D341Med (cell line): ENCODE data around the gene RIN1.
"Not testable (repeated sequence)": the region's sequence is repeated elsewhere in the genome, so short reads cannot be mapped to it uniquely, and the experiment has no call there.

Experiments
- DNase-seq: peaks from one replicate; pipeline ENCODE4 v3.0.0; 2012; ENCODE audit warnings: low spot score

The RIN1 gene

GRCh38 chr11:66334605-66335442 lies 1.4 kb downstream of the RIN1 start:
- peak; percentile 35 for DNase-seq

GRCh38 chr11:66333896-66334604 lies 2.2 kb downstream of the RIN1 start:
- no peak for DNase-seq

DNA sequence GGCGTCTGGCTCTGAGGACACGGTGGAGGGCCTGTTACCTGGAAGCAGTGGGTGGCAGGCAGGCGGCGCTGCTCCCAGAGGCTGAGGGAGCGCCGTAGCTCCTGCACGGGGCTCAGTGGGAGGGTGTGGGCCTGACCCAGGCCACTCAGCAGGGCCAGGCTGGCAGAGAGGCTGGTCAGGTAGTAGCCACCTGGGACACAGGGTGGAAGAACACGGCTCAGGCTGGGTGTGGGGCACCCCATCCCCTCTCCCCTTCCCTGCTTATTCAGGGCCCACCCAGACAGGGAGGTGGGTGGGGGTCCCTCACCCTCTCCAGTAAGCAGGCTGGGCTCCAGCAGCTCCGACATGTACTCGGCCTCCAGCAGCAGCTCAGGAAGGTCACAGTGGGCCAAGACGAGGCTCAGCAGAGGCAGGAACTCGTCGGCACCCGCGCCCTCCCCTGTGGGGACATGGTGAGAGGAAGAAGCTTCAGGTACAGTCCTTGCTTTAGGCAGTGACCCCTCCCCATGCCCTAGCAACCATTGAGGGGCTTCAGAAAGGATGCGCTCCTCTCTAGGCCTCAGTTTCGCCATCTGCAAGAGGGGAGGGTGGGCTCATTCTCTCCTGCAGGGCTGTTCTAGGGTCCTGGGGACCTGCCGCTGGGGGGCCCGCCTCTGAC lies 2.9 kb downstream of the RIN1 start:
- DNase-seq = no peak

DNA sequence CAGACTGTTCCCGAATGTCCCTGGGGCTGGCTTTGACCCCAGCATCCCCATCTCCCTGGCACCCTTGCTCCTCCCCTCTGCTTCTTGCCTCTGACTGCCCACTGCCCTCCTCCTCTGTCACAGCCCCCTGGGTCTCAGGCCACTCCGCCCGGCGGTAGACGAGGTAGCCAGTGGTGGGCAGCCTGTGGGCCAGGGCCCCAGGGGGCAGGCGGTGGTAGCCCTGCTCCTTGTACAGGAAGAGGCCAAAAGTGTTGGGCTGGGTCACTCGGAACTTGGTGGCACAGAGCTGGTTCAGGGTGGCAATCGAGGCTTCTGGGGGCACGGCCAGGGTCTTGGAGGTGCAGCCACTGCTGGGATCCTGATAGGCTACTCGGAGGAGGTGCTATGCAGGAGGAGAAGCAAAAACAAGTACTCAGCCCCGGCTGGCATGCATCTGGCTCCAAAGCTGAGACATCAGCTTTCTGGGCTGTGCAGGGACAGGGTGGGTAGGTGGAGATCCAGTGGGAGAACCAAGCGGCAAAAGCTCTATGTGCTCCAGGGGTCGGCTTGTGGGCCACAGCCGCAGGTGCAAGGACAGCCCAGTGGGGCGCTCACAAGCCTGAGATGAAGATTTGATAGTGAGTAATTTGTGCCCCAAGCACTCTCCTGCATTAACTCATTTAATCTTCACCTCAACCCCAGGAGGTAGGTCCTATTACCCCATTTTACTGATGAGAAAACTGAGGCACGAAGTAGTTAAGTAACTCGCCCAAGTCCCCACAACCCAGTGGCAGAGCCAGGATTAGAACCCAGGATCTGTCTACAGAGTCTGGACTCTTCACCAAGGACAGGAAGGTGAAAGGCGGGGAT lies 3.6 kb downstream of the RIN1 start:
- no peak for DNase-seq

DNA sequence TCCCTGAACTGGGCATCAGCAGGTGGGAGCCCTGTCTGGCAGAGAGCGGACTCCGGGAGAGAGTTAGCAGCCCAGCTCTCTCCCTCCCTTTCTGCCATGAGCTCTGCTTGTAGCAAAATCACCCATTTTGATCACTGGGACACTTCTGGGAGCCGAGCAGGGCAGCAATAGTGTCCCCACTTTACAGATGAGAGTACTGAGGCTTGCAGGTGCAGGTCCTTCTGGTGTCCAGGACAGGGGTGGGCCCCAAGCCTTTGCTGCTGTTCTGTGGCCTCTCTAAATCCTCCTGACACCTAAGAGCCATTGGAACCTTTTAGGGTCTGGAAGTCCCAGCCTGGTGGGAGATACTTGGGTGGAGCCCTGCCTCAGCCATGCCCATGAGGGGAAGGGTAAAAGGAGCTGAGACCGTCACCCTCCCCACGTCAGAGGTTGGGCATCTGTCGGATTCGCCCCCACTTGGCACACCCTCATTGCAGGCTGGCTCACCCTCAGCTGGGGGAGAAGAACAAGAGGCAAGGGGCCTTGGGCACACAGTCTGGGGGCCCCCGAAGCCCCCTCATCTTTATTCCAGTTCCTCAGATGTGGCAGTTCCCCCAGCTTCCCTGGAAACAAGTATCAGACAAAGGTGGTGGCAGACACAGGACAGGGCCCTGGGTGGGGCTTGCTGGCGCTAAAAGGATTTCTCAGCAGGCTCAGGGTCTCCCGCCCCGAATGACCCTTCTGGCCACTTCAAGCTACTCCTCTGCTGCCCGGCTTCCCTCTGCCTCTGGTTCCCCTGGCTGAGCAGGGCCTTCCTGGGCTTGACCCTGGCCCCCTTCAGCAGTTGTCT lies 4.5 kb downstream of the RIN1 start:
- DNase-seq = no peak

- DNase-seq = peak; percentile 41
Observed at GRCh38 chr11:66330931-66331330, 5.3 kb downstream of the RIN1 start.

DNA sequence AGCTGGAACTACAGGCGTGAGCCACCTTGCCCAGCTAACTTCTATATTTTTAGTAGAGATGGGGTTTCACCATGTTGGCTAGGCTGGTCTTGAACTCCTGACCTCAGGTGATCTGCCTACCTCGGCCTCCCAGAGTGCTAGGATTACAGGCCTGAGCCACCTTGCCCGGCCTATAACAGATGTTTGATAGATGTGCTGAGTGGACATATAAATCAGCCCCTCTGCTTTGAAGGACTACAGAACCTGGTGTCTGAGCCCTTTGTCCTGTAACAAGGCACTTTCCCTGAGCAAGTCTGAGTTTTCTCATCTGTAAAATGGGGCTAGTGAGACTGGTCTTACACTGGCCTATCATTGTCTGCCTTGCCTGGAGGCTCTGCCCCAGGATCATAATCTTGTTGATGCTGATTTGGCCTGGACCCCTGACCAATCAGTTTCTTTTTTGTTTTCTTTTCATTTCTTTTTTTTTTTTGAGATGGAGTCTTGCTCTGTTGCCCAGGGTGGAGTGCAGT lies 7.0 kb downstream of the RIN1 start:
- DNase-seq = no peak

- DNase-seq = peak; percentile 89
Observed at GRCh38 chr11:66328302-66329144, 7.7 kb downstream of the RIN1 start.

GRCh38 chr11:66328031-66328301 lies 8.3 kb downstream of the RIN1 start:
- DNase-seq = no peak

GRCh38 chr11:66327171-66328030 lies 8.8 kb downstream of the RIN1 start:
- no peak for DNase-seq

DNA sequence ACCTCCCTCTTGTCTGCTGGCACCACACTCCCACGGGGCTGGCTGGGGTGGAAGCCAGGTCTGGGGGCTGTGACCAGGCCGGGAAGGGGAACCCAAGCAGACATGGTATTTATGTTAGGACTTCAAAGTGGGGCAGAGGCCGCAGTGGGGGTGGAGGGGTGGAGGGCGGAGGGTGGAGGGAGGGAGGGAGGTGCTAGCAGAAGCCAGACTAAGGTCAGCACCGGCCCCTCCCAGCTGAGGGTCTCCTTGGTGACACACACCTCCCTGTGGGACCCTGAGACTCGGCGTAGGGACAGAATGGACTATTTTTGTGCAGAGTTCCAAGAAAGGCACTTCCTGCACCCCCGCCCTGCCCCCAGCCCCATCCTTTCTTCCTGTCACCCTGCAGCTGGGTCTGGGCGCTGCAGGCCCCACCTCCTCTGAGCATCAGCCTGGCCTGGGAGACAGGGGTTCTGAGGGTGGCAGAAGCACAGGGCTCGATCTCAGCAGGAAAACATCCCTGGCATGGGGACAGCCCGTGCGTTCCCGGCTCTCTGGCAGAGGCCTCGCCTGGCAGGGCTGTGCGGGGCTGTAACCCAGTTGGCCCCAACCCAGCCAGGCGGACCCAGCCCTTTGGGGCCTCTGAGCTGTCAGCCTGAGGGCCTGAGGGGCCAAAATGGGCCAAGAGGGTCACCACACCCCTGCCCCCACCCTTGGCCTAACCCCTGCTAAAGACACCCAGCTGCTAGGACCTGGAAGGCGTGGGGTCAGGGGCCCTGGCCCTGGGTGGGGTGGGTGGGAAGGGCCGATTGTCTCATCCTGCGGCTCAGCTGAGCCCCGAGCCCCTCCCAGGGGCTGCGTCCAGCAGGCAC lies 9.7 kb downstream of the RIN1 start:
- peak; percentile 28 for DNase-seq

GRCh38 chr11:66325263-66325671 lies 11.0 kb downstream of the RIN1 start:
- DNase-seq = no peak

- DNase-seq = no peak
Observed at GRCh38 chr11:66324664-66325063, 11.6 kb downstream of the RIN1 start.

DNA sequence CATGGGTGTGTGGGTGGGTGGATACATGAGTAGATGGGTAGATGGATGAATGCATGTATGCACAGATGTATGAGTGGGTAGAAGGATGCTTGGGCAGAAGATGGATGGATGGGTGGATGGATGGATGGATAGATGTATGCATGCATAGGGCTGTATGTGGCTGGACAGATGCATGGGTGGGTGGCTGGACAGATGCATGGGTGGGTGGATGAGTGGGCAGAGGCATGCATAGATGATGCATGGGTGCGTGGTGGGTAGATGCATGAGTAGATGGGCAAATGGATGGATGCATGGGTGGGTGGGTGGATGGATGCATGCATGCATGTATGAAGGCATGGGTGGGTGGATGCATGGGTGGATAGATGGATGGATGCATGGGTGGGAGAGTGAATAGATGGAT lies 12.6 kb downstream of the RIN1 start:
- no peak for DNase-seq

DNA sequence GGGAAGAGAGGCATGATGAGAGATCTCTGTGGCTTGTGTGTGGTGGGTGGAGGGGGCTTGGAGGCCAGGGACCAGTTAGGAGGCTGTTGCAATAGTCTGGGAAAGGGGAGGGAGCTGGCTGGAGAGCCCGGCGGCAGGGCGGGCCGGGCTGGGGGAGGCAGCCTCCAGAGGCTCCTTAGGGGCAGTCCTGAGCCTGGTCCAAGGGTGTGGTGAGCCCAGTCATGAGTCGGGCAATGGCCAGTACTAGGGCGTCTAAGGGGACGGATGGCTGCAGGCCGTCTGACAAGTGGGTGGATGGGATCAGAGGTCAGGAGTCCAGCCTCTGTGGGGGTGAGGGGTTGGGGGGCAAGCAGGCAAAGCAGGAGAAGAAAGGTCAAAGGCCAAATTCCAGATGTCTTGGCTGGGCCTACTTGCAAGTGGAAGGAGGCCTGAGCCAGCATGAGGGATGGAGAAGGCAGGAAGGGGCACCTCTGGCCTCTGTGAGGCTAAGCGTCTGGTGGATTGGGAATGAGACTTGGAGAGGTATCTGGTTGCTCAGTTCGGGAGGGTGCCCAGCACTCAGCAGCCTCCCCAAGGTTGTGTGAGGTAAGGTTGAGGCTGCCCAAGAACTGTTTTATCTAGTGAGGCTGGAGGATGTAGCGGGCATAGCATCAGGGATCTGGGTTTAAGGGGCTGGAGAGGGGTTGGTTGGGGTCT lies 13.4 kb downstream of the RIN1 start:
- DNase-seq = no peak

GRCh38 chr11:66321606-66322005 lies 14.6 kb downstream of the RIN1 start:
- DNase-seq = no peak

GRCh38 chr11:66320748-66321147 lies 15.5 kb downstream of the RIN1 start:
- not testable (repeated sequence) for DNase-seq

- DNase-seq = not testable (repeated sequence)
Observed at GRCh38 chr11:66320289-66320688, 15.9 kb downstream of the RIN1 start.
